ENCODE measurements around the gene APH1B. TPM values are rescaled to one million over a fixed set of nuclear protein-coding genes. Genes with fewer than 3 reads are reported as not detected.
A peak's percentile ranks its signal among the peaks of the same experiment; 100 is the strongest.

Gene APH1B
- total and polyA plus RNA-seq, 2 donors (not counting 3 experiments of a cell fraction or from before 2014, with no cell fraction given) = 14.6 to 24.6 TPM

- TF ChIP-seq FOS (IDR thresholded peaks at IDR 0.05; ENCODE audit: borderline replicate concordance, insufficient read depth, low read length) (no peak), EZH2 (IDR thresholded peaks at IDR 0.05; ENCODE audit: borderline replicate concordance, low read depth, low read length, severe bottlenecking) (no peak)
- Histone ChIP-seq H3K9me1 (replicated peaks; ENCODE audit: control insufficient read depth, extremely low read depth, insufficient read depth, low read length) (no peaks in the 10 kb centered on the region), H3K27me3 (ENCODE audit: control insufficient read depth in 2 of 2, insufficient read depth in 2 of 2, low read length in 2 of 2) (no peaks in the 10 kb centered on the region), H2AFZ (ENCODE audit: low read depth, low read length) (no peak overlapping the region), H3K79me2 (ENCODE audit: control insufficient read depth, insufficient read depth, low read length) (no peaks in the 10 kb centered on the region), H3K9ac (replicated peaks; ENCODE audit: extremely low read depth, insufficient read depth, low read length) (no peak overlapping the region), H3K36me3 (ENCODE audit: control insufficient read depth in 2 of 2, extremely low read depth in 1 of 2, insufficient read depth in 2 of 2, low read length in 2 of 2) (peaks cover 2 to 4% of the 10 kb centered on the region in 2 experiments), H3K9me3 (replicated peaks; ENCODE audit: control insufficient read depth, insufficient read depth, low read length) (no peaks in the 10 kb centered on the region), H3K4me1 (ENCODE audit: control insufficient read depth, extremely low read depth, insufficient read depth, low read length) (peaks cover 16% of the 10 kb centered on the region), H3K4me2 (ENCODE audit: insufficient read depth, low read length) (no peak overlapping the region), H4K20me1 (replicated peaks; ENCODE audit: control insufficient read depth, extremely low read depth, insufficient read depth, low read length) (no peaks in the 10 kb centered on the region), H3K4me3 (replicated peaks in 1 of 3; ENCODE audit: insufficient read depth in 1 of 3, low read depth in 1 of 3, low read length in 3 of 3) (no peak overlapping the region), H3K27ac (ENCODE audit: insufficient read depth, low read depth, low read length) (no peak overlapping the region)
- POLR2A ChIA-PET = no interaction called here
- DNase-seq (ENCODE audit: low read depth, low spot score) (no peak), FAIRE-seq (no peak)
- no TSS peak for BruUV-seq (replicated peaks)
- CTCF ChIA-PET = interaction anchor here (0.7 kb wide), 1 partner anchor 14 kb away, joined by 4 read pairs; no protein-coding TSS in a partner anchor
- intact Hi-C loops (cut with micrococcal nuclease) (no loop called here), dilution Hi-C loops (cut with MboI; ENCODE audit: extremely low pct_ligation_motif_present, low sequenced_read_pairs) (no loop called here)
Observed at GRCh38 chr15:63252292-63252691, 25.1 kb upstream of the APH1B start.

GRCh38 chr15:63254991-63255390 lies 22.4 kb upstream of the APH1B start:
- TF ChIP-seq GATA2 (IDR thresholded peaks at IDR 0.05; ENCODE audit: insufficient read depth, insufficient read length, low read depth, low read length) (peak; percentile 23), JUN (IDR thresholded peaks at IDR 0.05; ENCODE audit: borderline replicate concordance, insufficient read depth, insufficient read length, low read depth) (no peak)
- DNase-seq (ENCODE audit: low read depth, low spot score) (no peak), FAIRE-seq (no peak)
- intact Hi-C loops (cut with micrococcal nuclease) = loop anchor here (5.0 kb wide), 1 partner anchor 98 kb away; the partner anchor contains the start of gene RPS27L
- Histone ChIP-seq H3K36me3 (ENCODE audit: control insufficient read depth in 2 of 2, extremely low read depth in 1 of 2, insufficient read depth in 2 of 2, low read length in 2 of 2) (peaks cover 2 to 8% of the 10 kb centered on the region in 2 experiments), H2AFZ (ENCODE audit: low read depth, low read length) (no peak overlapping the region), H3K4me1 (ENCODE audit: control insufficient read depth, extremely low read depth, insufficient read depth, low read length) (peaks cover 18% of the 10 kb centered on the region), H3K27ac (ENCODE audit: insufficient read depth, low read depth, low read length) (no peak overlapping the region), H3K4me3 (replicated peaks in 1 of 3; ENCODE audit: insufficient read depth in 1 of 3, low read depth in 1 of 3, low read length in 3 of 3) (no peak overlapping the region), H3K27me3 (ENCODE audit: control insufficient read depth in 2 of 2, insufficient read depth in 2 of 2, low read length in 2 of 2) (no peaks in the 10 kb centered on the region), H4K20me1 (replicated peaks; ENCODE audit: control insufficient read depth, extremely low read depth, insufficient read depth, low read length) (no peaks in the 10 kb centered on the region), H3K9me3 (replicated peaks; ENCODE audit: control insufficient read depth, insufficient read depth, low read length) (no peaks in the 10 kb centered on the region), H3K79me2 (ENCODE audit: control insufficient read depth, insufficient read depth, low read length) (no peaks in the 10 kb centered on the region), H3K9ac (replicated peaks; ENCODE audit: extremely low read depth, insufficient read depth, low read length) (no peak overlapping the region), H3K9me1 (replicated peaks; ENCODE audit: control insufficient read depth, extremely low read depth, insufficient read depth, low read length) (no peaks in the 10 kb centered on the region), H3K4me2 (ENCODE audit: insufficient read depth, low read length) (no peak overlapping the region)
- dilution Hi-C loops (cut with MboI; ENCODE audit: extremely low pct_ligation_motif_present, low sequenced_read_pairs) = no loop called here
- CTCF ChIA-PET = interaction anchor here (0.5 to 2.5 kb wide), 5 partner anchors 9 to 89 kb away, joined by 3 to 8 read pairs (median 3); no protein-coding TSS in a partner anchor
- POLR2A ChIA-PET = no interaction called here
- no TSS peak for BruUV-seq (replicated peaks)
